NCI-H2029 treated with DMSO at 0.1 percent for 48 hours (cell line): Measurements from ENCODE around the gene AMIGO2.

Experiments
- DNase-seq: peaks from one replicate; lab custom pipeline; 2025; lab: John Stamatoyannopoulos, UW

Gene AMIGO2

GRCh38 chr12:47098099-47098498, 18.3 kb upstream of the AMIGO2 start:
- DNase-seq: no peak

- DNase-seq: no peak
Measured at GRCh38 chr12:47097276-47097896, 17.6 kb upstream of the AMIGO2 start.

- DNase-seq: no peak
Measured at GRCh38 chr12:47095446-47096236, 15.9 kb upstream of the AMIGO2 start.

GRCh38 chr12:47094804-47095203, 15.0 kb upstream of the AMIGO2 start:
- no peak for DNase-seq

GRCh38 chr12:47091009-47091408, 11.2 kb upstream of the AMIGO2 start:
- DNase-seq: no peak

GRCh38 chr12:47088021-47088944, 8.5 kb upstream of the AMIGO2 start:
- DNase-seq: peak; percentile 80

- peak; percentile 37 for DNase-seq
Measured at GRCh38 chr12:47087088-47087688, 7.4 kb upstream of the AMIGO2 start.

GRCh38 chr12:47085815-47086252, 6.1 kb upstream of the AMIGO2 start:
- DNase-seq: peak; percentile 47

GRCh38 chr12:47084172-47084571, 4.4 kb upstream of the AMIGO2 start:
- no peak for DNase-seq

- peak; percentile 34 for DNase-seq
Measured at GRCh38 chr12:47082796-47083621, 3.2 kb upstream of the AMIGO2 start.

- DNase-seq: no peak
Measured at GRCh38 chr12:47082283-47082682, 2.5 kb upstream of the AMIGO2 start.

- DNase-seq: peak; percentile 69
Measured at GRCh38 chr12:47080725-47081502, 1.2 kb upstream of the AMIGO2 start.

- peak; percentile 66 for DNase-seq
Measured at GRCh38 chr12:47079981-47080724, 394 bp upstream of the AMIGO2 start.

GRCh38 chr12:47078733-47079467, 859 bp downstream of the AMIGO2 start:
- no peak for DNase-seq

- DNase-seq: no peak
Measured at GRCh38 chr12:47078086-47078395, 1.7 kb downstream of the AMIGO2 start.

- DNase-seq: no peak
Measured at GRCh38 chr12:47077206-47078085, 2.3 kb downstream of the AMIGO2 start.

- DNase-seq: no peak
Measured at GRCh38 chr12:47075192-47076084, 4.3 kb downstream of the AMIGO2 start.
